ENCODE data around the gene PCDH19. TPM values are rescaled to one million over a fixed set of nuclear protein-coding genes. Genes with fewer than 3 reads are reported as not detected.

Gene PCDH19
- total RNA-seq, 1 donor from 2014 or later, result under 0.01 TPM

- no peak for DNase-seq (ENCODE audit: low read depth)
Measured at GRCh38 chrX:100407147-100407783, 2.8 kb downstream of the PCDH19 start.

DNA sequence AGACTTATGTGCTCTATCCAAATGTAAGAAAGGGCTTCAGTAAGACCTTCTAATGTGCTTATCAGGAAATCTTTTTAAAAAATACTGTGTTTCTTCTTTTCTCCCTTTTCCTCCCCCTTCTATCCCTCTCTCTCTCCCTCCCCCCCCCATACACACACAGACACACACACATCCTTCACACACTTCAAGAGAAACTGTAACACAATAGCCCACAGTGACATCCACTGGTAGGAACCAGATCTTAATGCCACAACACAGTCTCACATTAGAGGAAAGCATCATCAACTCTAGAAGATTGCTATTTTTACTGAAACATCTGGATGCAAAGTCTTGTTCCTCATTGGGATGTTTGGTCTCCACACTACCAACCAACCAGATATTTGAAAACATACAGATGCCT is 4.6 kb downstream of the PCDH19 start:
- DNase-seq (ENCODE audit: low read depth), result no peak

DNA sequence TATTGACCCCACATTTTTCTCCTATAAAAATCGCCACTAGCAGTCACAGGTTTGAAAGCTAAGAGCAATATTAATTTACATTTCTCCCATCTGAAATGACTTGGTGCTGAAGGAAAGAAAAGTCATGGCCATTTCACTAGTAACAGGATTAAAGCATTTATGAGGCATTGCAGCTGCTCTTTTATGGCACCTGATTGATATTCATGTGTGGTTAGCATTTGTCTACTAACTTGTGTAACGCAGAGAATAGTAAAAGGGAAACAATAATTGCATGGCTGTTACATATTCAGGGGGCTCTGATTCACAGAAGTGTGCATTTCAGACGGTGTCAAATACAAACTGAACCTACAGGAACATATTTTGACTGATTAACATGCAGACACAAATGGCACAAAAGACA is 5.2 kb downstream of the PCDH19 start:
- DNase-seq (ENCODE audit: low read depth), result no peak

DNA sequence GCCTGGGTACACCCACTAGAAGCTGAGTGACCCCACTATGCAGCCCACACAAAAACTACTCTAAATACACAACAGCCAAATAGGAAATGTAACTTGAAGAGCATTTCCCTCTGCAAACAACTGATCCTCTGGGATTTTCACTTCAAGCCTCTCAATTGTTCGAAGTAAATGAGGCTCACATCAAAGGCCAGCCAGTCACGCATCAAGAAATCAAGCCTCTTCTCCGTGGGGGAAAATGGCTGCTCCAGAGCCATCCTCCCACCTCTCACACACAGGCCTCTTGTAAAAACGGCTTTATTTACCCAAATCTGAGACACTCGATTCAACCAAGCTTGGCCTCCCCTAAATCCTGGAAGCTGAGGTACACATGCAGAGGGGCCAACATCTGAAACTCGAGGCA is 14.3 kb downstream of the PCDH19 start:
- DNase-seq (ENCODE audit: low read depth), result no peak

GRCh38 chrX:100381619-100382018 is 28.5 kb downstream of the PCDH19 start:
- no peak for DNase-seq (ENCODE audit: low read depth)

DNA sequence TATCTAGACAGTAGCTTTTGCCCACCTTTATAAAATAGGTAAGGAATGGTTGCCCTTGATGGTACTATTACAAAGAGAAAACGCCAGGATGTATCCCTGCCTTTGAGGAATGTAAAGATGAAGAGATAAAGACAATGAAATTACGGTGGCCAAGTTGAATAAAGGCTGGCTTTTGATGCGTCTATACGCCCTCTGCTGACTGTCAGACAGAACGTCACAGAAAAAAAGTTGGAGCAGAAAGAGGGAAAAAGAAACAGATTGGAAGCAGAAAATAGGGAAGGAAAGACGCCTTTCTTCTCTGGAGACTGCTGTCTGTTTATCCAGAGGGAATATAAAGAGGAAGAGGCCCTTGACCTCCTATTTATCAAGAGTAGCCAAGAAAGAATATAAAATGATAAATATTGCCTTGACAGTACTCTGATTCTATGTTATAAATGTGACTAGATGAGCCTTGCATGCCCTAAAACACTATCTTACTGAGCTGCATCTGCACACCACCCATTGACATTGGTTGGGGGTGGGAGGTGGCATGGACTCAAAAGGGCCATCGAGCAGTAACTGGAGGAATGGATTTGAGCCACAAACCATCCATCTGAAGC is 30.6 kb downstream of the PCDH19 start:
- DNase-seq (ENCODE audit: low read depth), result no peak

DNA sequence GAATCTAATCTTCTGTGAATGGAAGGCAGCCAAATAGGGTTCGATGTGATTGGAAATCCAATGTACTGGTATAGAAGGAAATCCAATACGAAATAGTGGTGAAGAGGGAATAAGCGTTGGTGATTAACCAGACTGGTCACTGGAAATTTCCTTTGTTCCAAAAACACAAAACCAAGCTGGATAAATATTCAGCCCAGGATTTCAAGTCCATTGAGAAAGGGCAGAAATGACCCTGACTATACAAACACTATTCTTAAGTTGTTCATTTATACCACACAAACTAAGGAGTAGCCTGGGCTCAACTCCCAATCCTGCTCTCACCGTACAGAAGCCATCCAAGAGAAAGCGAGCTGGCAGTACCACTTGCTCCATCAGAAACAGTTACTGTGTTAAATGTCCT is 32.2 kb downstream of the PCDH19 start:
- DNase-seq (ENCODE audit: low read depth), result no peak

DNA sequence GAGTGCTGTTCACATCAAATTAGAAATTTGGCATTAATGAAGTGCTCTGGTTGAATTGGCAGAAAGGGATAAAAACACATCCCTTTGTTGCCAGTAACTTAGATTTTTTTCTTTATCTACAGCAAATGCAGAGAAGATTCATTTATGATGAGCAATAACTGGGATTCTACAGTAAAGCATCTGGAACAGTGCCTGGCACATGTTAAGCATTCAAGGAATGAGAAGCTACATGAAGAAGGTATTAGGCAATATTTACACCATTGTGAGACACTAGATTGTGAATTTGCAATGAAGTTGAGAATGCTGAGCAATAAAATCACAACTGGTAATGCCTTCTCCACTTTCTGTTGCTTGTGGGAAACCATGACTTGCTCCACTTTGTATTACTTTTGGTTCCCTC is 33.5 kb downstream of the PCDH19 start:
- no peak for DNase-seq (ENCODE audit: low read depth)

DNA sequence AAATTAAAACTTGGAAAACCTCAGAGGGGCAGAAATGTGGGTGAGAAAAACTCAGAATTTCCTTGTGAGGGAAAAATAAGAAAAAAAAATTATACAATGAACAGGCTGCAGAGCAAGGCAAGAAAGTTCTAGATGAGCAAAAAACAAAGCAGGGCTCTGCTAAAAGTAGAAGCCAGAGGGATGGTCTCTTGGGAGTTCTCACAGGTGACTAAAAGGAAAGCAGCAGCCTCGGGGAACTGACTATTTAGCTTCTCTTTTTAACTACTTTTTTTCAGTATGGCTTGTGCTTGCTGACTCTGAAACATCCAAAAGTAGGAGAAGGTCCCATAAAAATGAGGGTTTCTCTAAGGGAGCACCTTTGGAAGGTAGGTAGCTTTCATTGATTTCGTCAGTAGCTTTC is 36.4 kb downstream of the PCDH19 start:
- no peak for DNase-seq (ENCODE audit: low read depth)

- no peak for DNase-seq (ENCODE audit: low read depth)
Measured at GRCh38 chrX:100368167-100368566, 41.9 kb downstream of the PCDH19 start.

DNA sequence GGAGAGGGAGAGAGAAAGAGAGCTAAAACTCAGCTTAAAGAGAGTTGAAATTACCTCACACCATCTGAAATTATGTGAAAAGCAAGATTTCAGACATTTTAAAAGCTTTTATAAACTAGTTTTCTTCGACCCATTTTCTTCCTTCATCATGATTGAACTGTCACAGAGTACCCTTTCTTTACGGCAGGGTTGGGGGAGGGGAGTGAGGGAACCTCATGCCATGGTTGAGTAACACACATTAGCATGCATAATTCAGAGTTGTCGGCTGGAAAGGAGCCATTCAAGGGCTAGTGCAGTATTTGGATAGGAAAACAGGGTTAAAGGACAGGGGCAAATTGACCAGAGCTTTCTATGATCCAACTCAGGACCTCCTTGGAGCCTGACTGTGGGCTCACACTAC is 46.2 kb downstream of the PCDH19 start:
- DNase-seq (ENCODE audit: low read depth), result no peak

GRCh38 chrX:100358766-100359165 is 51.3 kb downstream of the PCDH19 start:
- no peak for DNase-seq (ENCODE audit: low read depth)

- no peak for DNase-seq (ENCODE audit: low read depth)
Measured at GRCh38 chrX:100356351-100356896, 53.6 kb downstream of the PCDH19 start.

- DNase-seq (ENCODE audit: low read depth), result no peak
Measured at GRCh38 chrX:100355680-100356079, 54.4 kb downstream of the PCDH19 start.

DNA sequence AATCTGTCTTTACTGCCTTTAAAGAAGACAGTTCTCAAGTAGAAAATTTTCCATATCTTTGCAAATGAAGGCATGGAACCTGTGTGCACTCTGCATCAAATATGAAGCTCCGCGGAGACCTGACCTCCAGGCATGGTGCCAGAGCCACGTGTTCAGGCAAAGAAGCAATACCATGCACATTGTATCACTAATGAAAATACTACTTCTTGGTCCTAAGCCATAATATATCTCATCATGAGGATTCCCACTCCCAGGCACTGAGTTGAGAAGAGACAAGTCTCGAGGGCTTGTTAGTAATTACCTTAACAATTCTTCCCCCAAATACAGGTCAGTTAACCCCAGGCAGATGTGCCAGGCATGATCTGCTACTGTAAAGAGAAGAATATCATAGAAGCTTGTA is 56.7 kb downstream of the PCDH19 start:
- DNase-seq (ENCODE audit: low read depth), result no peak

DNA sequence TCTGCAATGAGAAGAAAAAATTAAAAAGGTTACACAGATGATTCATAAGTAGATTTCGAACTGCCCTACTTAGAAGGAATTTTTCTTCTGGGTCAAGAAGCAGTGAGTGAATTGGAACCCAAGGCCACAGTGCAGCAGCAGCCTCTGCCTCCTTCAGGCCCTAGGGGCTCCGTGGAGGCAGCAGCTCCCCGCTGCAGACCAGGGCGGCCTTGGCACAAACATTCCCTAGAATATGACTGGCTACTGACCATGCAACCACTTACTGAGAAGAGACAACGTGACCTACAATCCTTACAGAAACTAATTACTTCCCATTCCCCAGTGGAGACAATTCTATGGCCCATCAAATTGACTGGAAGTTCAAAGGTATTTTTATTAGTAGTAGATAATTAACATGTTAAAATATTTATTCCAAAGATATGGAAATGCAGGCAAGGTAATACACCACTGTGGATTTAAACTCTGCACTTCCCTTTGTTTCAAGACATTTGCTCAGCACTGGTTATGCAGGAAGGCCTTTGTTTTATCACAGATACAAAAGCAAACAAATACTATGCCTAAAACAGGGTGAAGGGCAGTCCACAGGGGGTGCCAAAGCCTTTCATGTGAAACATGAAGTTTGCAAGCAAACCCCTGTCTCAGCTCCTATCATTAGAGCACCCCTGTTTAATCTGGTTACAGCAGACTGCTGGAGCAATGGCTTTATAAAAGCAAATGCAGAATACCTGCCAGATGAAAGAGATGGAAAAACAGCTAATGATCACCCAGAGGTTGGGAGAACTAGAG is 59.2 kb downstream of the PCDH19 start:
- DNase-seq (ENCODE audit: low read depth), result no peak

GRCh38 chrX:100349391-100349790 is 60.7 kb downstream of the PCDH19 start:
- no peak for DNase-seq (ENCODE audit: low read depth)

DNA sequence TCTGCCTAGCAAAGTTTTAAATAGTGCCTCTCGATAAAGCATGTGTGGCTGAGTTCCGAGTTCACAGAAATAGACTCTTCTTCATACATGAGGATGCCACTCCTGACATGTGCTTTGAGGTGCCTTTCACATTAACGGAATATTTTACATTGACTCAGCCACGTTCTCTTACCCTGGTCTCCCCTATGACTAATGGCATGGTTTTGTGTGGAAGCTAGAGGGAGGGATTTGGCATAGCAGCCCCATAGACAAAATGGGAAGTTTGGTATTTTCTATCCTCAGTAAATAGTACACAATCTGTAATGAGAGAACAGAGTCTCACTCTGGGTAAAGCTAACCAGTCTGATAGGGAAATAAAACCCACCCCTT is 68.9 kb downstream of the PCDH19 start:
- no peak for DNase-seq (ENCODE audit: low read depth)

GRCh38 chrX:100340491-100341141 is 69.5 kb downstream of the PCDH19 start:
- DNase-seq (ENCODE audit: low read depth), result no peak

GRCh38 chrX:100328351-100328750 is 81.7 kb downstream of the PCDH19 start:
- no peak for DNase-seq (ENCODE audit: low read depth)

DNA sequence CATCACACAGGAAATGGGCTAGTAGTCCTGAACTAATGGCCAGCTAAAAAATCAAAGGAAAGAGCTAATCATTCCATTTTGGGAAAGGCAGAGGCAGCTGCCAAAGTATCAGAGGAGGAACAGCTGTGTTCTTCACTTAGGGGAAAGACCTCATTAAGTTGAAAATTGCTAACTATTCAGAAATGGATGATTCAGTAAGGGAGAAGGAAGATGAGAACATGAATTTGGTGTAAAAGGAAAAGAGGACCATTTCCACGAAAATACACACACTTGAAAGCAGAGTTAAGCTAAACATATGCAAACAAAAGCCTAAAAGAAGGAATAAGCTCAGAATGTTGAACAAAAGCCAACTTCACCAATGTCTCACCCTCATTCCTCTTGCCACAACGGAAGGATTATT is 90.4 kb downstream of the PCDH19 start:
- no peak for DNase-seq (ENCODE audit: low read depth)

- no peak for DNase-seq (ENCODE audit: low read depth)
Measured at GRCh38 chrX:100316987-100317386, 93.1 kb downstream of the PCDH19 start.
